GM12873 (cell line): Measurements from ENCODE around the gene ENAH.

ENCODE experiments used
- TF ChIP-seq, protein P1 (sequence below): IDR thresholded peaks from 2 replicates; pipeline ENCODE4 v1.5.1; 2012; ENCODE audit warnings: low read depth, mild to moderate bottlenecking, moderate library complexity, low read length, control low read depth; ENCODE audit not compliant: insufficient read depth; ENCODE audit errors: missing control alignments

Gene ENAH

GRCh38 chr1:225543350-225543749 is 109.6 kb downstream of the ENAH start:
- TF ChIP-seq, protein P1, sequence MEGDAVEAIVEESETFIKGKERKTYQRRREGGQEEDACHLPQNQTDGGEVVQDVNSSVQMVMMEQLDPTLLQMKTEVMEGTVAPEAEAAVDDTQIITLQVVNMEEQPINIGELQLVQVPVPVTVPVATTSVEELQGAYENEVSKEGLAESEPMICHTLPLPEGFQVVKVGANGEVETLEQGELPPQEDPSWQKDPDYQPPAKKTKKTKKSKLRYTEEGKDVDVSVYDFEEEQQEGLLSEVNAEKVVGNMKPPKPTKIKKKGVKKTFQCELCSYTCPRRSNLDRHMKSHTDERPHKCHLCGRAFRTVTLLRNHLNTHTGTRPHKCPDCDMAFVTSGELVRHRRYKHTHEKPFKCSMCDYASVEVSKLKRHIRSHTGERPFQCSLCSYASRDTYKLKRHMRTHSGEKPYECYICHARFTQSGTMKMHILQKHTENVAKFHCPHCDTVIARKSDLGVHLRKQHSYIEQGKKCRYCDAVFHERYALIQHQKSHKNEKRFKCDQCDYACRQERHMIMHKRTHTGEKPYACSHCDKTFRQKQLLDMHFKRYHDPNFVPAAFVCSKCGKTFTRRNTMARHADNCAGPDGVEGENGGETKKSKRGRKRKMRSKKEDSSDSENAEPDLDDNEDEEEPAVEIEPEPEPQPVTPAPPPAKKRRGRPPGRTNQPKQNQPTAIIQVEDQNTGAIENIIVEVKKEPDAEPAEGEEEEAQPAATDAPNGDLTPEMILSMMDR, result no peak

GRCh38 chr1:225541383-225541782 is 111.5 kb downstream of the ENAH start:
- TF ChIP-seq, protein P1, result no peak

GRCh38 chr1:225539575-225539974 is 113.3 kb downstream of the ENAH start:
- TF ChIP-seq, protein P1, result no peak

- TF ChIP-seq, protein P1, result no peak
Measured at GRCh38 chr1:225539069-225539468, 113.9 kb downstream of the ENAH start.

GRCh38 chr1:225537554-225538251 is 115.2 kb downstream of the ENAH start:
- TF ChIP-seq, protein P1, result no peak

GRCh38 chr1:225535280-225535679 is 117.6 kb downstream of the ENAH start:
- TF ChIP-seq, protein P1, result no peak

DNA sequence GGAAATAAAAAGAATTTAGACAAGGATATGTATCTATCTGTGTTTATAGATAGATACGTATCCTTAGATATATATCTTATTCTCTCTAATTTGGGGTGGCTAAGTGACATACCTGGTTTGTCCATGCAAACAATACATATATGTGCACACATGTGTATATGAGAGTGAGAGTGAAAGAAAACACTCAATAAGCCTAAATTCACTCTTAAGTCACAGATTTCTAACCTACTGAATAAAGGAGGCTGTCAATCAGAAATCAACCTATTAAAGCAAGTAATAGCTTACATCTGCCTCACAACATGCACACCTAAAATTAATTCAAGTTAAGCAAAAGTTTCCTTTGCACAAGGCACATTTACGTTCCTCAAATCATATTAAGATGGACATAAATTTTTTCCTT is 118.2 kb downstream of the ENAH start:
- TF ChIP-seq, protein P1, result no peak
